SK-N-SH (cell line): Measurements from ENCODE around the gene COL9A3. TPM values are rescaled to one million over a fixed set of nuclear protein-coding genes. Genes with fewer than 3 reads are reported as not detected.

ENCODE experiments used
- CTCF ChIA-PET: fragments of 300-600, 350-600 bp; formaldehyde crosslinking; extraction: SDS; loops from one replicate; lab custom pipeline; 2021; lab: Yijun Ruan, JAX
- POLR2A ChIA-PET: fragments of 350-600 bp; sonication (Branson Sonifier 250); formaldehyde crosslinking; extraction: SDS; loops from one replicate; lab custom pipeline; 2020; ENCODE audit warnings: antibody characterized with exemption, inconsistent platforms; lab: Yijun Ruan, JAX
- DNase-seq: peaks from one replicate; pipeline ENCODE4 v3.0.0; 2012
- H2AFZ ChIP-seq: fragments of 200-600 bp; sonication (generic); 2 replicates; pipeline ENCODE4 v1.8.1; 2016; ENCODE audit warnings: antibody characterized with exemption, mild to moderate bottlenecking, low read depth
- H3F3A ChIP-seq: fragments of 200-600 bp; sonication (generic); replicated peaks from 2 replicates; pipeline ENCODE3; 2016; ENCODE audit warnings: antibody characterized with exemption, mild to moderate bottlenecking; ENCODE audit not compliant: insufficient read depth
- H3K27ac ChIP-seq, 2 experiments: fragments of 200-500 bp in 1 of 2; fragments of 200-600 bp in 1 of 2; sonication (Bioruptor generic) in 1 of 2; sonication (generic), shearing (Covaris generic) in 1 of 2; 2 replicates each; pipeline versions ENCODE4 v1.5.1 to v1.6.1; 2014 to 2016; ENCODE audit warnings: low read depth in 2 of 2, inconsistent platforms in 1 of 2, low read length in 1 of 2, mild to moderate bottlenecking in 1 of 2, mixed read lengths in 1 of 2
- H3K27me3 ChIP-seq: fragments of 200-600 bp; sonication (generic), shearing (Covaris generic); 2 replicates; pipeline ENCODE4 v1.6.1; 2016; ENCODE audit warnings: mixed run types; ENCODE audit not compliant: insufficient read depth
- H3K36me3 ChIP-seq, 2 experiments: fragments of 200-500 bp in 1 of 2; fragments of 200-600 bp in 1 of 2; sonication (Bioruptor generic) in 1 of 2; sonication (generic) in 1 of 2; replicated peaks in 1 of 2; 2 replicates each; pipeline versions ENCODE3 to v1.5.1; 2014 to 2016; ENCODE audit warnings: low read length in 1 of 2, mild to moderate bottlenecking in 1 of 2; ENCODE audit not compliant: insufficient read depth in 2 of 2, control insufficient read depth in 1 of 2
- H3K4me1 ChIP-seq, 2 experiments: fragments of 200-500 bp in 1 of 2; fragments of 200-600 bp in 1 of 2; sonication (Bioruptor generic) in 1 of 2; sonication (generic), shearing (Covaris generic) in 1 of 2; 2 replicates each; pipeline versions ENCODE4 v1.5.1 to v1.6.1; 2014 to 2016; ENCODE audit warnings: low read depth in 1 of 2, low read length in 1 of 2, mixed run types in 1 of 2; ENCODE audit not compliant: insufficient read depth in 2 of 2, control insufficient read depth in 1 of 2
- H3K4me2 ChIP-seq: fragments of 200-600 bp; sonication (generic), shearing (Covaris generic); 2 replicates; pipeline ENCODE4 v1.6.1; 2017; ENCODE audit warnings: mixed run types
- H3K4me3 ChIP-seq, 2 experiments: fragments of 200-500 bp in 1 of 2; fragments of 200-600 bp in 1 of 2; sonication (Bioruptor generic) in 1 of 2; sonication (generic), shearing (Covaris generic) in 1 of 2; 2 replicates each; pipeline versions ENCODE4 v1.5.1 to v1.8.1; 2014 to 2016; ENCODE audit warnings: low read depth in 2 of 2, inconsistent platforms in 1 of 2, low read length in 1 of 2, mild to moderate bottlenecking in 1 of 2, mixed read lengths in 1 of 2, moderate library complexity in 1 of 2
- H3K79me2 ChIP-seq: fragments of 200-600 bp; sonication (generic); 2 replicates; pipeline ENCODE4 v1.8.1; 2017; ENCODE audit warnings: mild to moderate bottlenecking; ENCODE audit not compliant: insufficient read depth
- H3K9ac ChIP-seq: fragments of 200-600 bp; sonication (generic); 2 replicates; pipeline ENCODE4 v1.6.1; 2017; ENCODE audit warnings: mixed run types
- H3K9me2 ChIP-seq: fragments of 200-600 bp; sonication (generic); 2 replicates; pipeline ENCODE4 v1.6.1; 2017; ENCODE audit warnings: mixed run types
- H3K9me3 ChIP-seq: fragments of 200-600 bp; sonication (generic); 2 replicates; pipeline ENCODE4 v1.6.1; 2017; ENCODE audit warnings: mixed run types, mild to moderate bottlenecking, moderate library complexity
- H4K20me1 ChIP-seq: fragments of 200-600 bp; sonication (generic); 2 replicates; pipeline ENCODE4 v1.6.1; 2017; ENCODE audit warnings: mild to moderate bottlenecking, mixed run types; ENCODE audit not compliant: insufficient read depth
- CHD2 ChIP-seq: fragments of 150-350 bp; IDR thresholded peaks from 2 replicates; pipeline ENCODE4 v1.6.1; 2018; ENCODE audit warnings: low read length; ENCODE audit not compliant: partially characterized antibody
- ELF1 ChIP-seq: IDR thresholded peaks from 2 replicates; pipeline ENCODE4 v1.4.0; 2012
- GABPA ChIP-seq: IDR thresholded peaks from 2 replicates; pipeline ENCODE4 v1.4.0; 2012; ENCODE audit warnings: low read depth, mild to moderate bottlenecking
- GATA2 ChIP-seq: sonication (generic); formaldehyde crosslinking; IDR thresholded peaks from 2 replicates; pipeline ENCODE4 v1.5.0; 2020; ENCODE audit warnings: mild to moderate bottlenecking, missing genetic modification reagents
- IRF3 ChIP-seq: fragments of 150-350 bp; IDR thresholded peaks from 2 replicates; pipeline ENCODE4 v1.6.1; 2016; ENCODE audit warnings: mild to moderate bottlenecking, low read depth, low read length
- JUND ChIP-seq: IDR thresholded peaks from 2 replicates; pipeline ENCODE4 v1.4.0; 2012
- MEF2A ChIP-seq: IDR thresholded peaks from 2 replicates; pipeline ENCODE4 v1.4.0; 2012; ENCODE audit warnings: low read depth, borderline replicate concordance
- NFIC ChIP-seq: IDR thresholded peaks from 2 replicates; pipeline ENCODE4 v1.4.0; 2012; ENCODE audit warnings: borderline replicate concordance
- NRF1 ChIP-seq: IDR thresholded peaks from 2 replicates; pipeline ENCODE4 v1.6.1; 2012; ENCODE audit warnings: low read depth, mild to moderate bottlenecking, low read length
- PBX3 ChIP-seq: IDR thresholded peaks from 2 replicates; pipeline ENCODE4; 2012
- RCOR1 ChIP-seq: fragments of 150-350 bp; IDR thresholded peaks from 2 replicates; pipeline ENCODE4 v1.6.1; 2017; ENCODE audit warnings: antibody characterized with exemption, low read length
- RFX5 ChIP-seq: IDR thresholded peaks from 2 replicates; pipeline ENCODE4 v1.6.1; 2012; ENCODE audit warnings: mild to moderate bottlenecking, improper control_type of control experiment, low read length
- RXRA ChIP-seq: IDR thresholded peaks from 2 replicates; pipeline ENCODE4 v1.4.0; 2012; ENCODE audit warnings: low read depth, mild to moderate bottlenecking, borderline replicate concordance
- SIN3A ChIP-seq: IDR thresholded peaks from 2 replicates; pipeline ENCODE4 v1.6.1; 2012; ENCODE audit warnings: low read depth, mild to moderate bottlenecking, low read length, moderate library complexity, borderline replicate concordance
- TCF12 ChIP-seq: IDR thresholded peaks from 2 replicates; pipeline ENCODE4 v1.4.0; 2012
- USF1 ChIP-seq: IDR thresholded peaks from 2 replicates; pipeline ENCODE4 v1.4.0; 2012; ENCODE audit warnings: low read depth, borderline replicate concordance
- YY1 ChIP-seq: IDR thresholded peaks from 2 replicates; pipeline ENCODE4 v1.4.0; 2012; ENCODE audit warnings: low read depth, mild to moderate bottlenecking
- ZBTB33 ChIP-seq: IDR thresholded peaks from 2 replicates; pipeline ENCODE4 v1.4.0; 2012; ENCODE audit warnings: low read depth, borderline replicate concordance
- WGBS: methylation state at CpG from one replicate; pipeline ENCODE4 v1.1.6; 2017; ENCODE audit warnings: low lambda C conversion rate; 5-methylcytosine and 5-hydroxymethylcytosine counted together
- polyA plus RNA-seq, 3 experiments: library from polyadenylated mRNA; depleted of rRNA; stranded (reverse); fragments of >200 nt; gene quantifications; 2 replicates each; pipeline ENCODE4 v1.2.3, GENCODE V29; 2012

Gene COL9A3
- polyA plus RNA-seq, 1 of the 3 experiments (the other 2 are of a cell fraction) = 2.5 TPM

GRCh38 chr20:62809530-62810428, 7.1 kb upstream of the COL9A3 start:
- no peak overlapping the region for H3K4me3 ChIP-seq
- H3K9ac ChIP-seq = no peak overlapping the region
- CTCF ChIA-PET = interaction anchor here (1.5 to 5.2 kb wide), 6 partner anchors 9 to 167 kb away, joined by 3 to 34 read pairs (median 18); partner anchors contain the start of gene SLCO4A1
- peaks cover 14 to 53% of the 10 kb centered on the region in 2 experiments for H3K36me3 ChIP-seq
- TF ChIP-seq MEF2A (no peak), NRF1 (no peak), USF1 (no peak), PBX3 (no peak), YY1 (no peak), RFX5 (no peak), TCF12 (no peak), ZBTB33 (no peak), GATA2 (CRISPR knock-in tag) (no peak), NFIC (no peak), SIN3A (no peak), CHD2 (no peak), RCOR1 (no peak), RXRA (no peak), JUND (no peak), ELF1 (no peak), GABPA (no peak), IRF3 (no peak)
- TF ChIP-seq, all 33 proteins: peak for 0
- Histone ChIP-seq H3K4me1 (peaks cover 10 to 28% of the 10 kb centered on the region in 2 experiments; a peak in 2 of 4 replicates), H3K79me2 (peaks cover 30% of the 10 kb centered on the region), H3F3A (no peaks in the 10 kb centered on the region), H3K9me2 (no peaks in the 10 kb centered on the region), H3K27me3 (no peaks in the 10 kb centered on the region), H4K20me1 (peaks cover 33% of the 10 kb centered on the region), H3K4me2 (no peak overlapping the region), H3K27ac (no peak overlapping the region), H3K9me3 (no peaks in the 10 kb centered on the region), H2AFZ (no peak overlapping the region)
- no peak for DNase-seq
- 95% methylated on average over 16 of the region's 24 CpGs for WGBS
- POLR2A ChIA-PET = no interaction called here
